ENCODE measurements around the gene CCBE1. TPM values are rescaled to one million over a fixed set of nuclear protein-coding genes. Genes with fewer than 3 reads are reported as not detected.

Gene CCBE1
- total RNA-seq, 1 experiment from 2014 or later, result 0.09 TPM

- no peak for TF ChIP-seq CTCF (IDR thresholded peaks at IDR 0.05; ENCODE audit: insufficient read depth in 1 of 2, low read depth in 1 of 2, low read length in 1 of 2, severe bottlenecking in 1 of 2, unreplicated experiment in 1 of 2)
- Histone ChIP-seq H3K27me3 (replicated peaks; ENCODE audit: control insufficient read depth, insufficient read depth, low read length) (no peaks in the 10 kb centered on the region), H3K9me3 (no peaks in the 10 kb centered on the region), H3K4me1 (no peaks in the 10 kb centered on the region), H3K36me3 (ENCODE audit: control insufficient read depth, insufficient read depth, low read length) (no peaks in the 10 kb centered on the region), H3K4me3 (ENCODE audit: low read depth, low read length) (no peak overlapping the region)
- Mint-ChIP-seq H3K27me3 (ENCODE audit: insufficient read depth, unreplicated experiment) (no peaks in the 10 kb centered on the region), H3K9me3 (ENCODE audit: unreplicated experiment) (no peaks in the 10 kb centered on the region), H3K4me1 (ENCODE audit: low read depth, unreplicated experiment) (no peaks in the 10 kb centered on the region), H3K4me3 (ENCODE audit: unreplicated experiment) (no peak overlapping the region), H3K36me3 (ENCODE audit: insufficient read depth, unreplicated experiment) (no peaks in the 10 kb centered on the region), H3K27ac (ENCODE audit: unreplicated experiment) (no peak overlapping the region)
- DNase-seq, result no peak
- ChIA-PET CTCF (no interaction called here), POLR2A (no interaction called here)
- intact Hi-C loops (cut with micrococcal nuclease; ENCODE audit: unreplicated experiment), result no loop called here
- no TSS peak for BruUV-seq (replicated peaks)
Measured at GRCh38 chr18:59423259-59423658, 274.0 kb downstream of the CCBE1 start.

- Histone ChIP-seq H3K9me3 (no peaks in the 10 kb centered on the region), H3K36me3 (ENCODE audit: control insufficient read depth, insufficient read depth, low read length) (no peaks in the 10 kb centered on the region), H3K27me3 (replicated peaks; ENCODE audit: control insufficient read depth, insufficient read depth, low read length) (no peaks in the 10 kb centered on the region), H3K4me1 (0 out of 2 replicates have a peak, but pooled peaks cover 4% of the 10 kb centered on the region), H3K4me3 (ENCODE audit: low read depth, low read length) (no peak overlapping the region)
- BruUV-seq (replicated peaks), result no TSS peak
- Mint-ChIP-seq H3K27ac (ENCODE audit: unreplicated experiment) (no peak overlapping the region), H3K9me3 (ENCODE audit: unreplicated experiment) (peaks cover 10% of the 10 kb centered on the region), H3K36me3 (ENCODE audit: insufficient read depth, unreplicated experiment) (no peaks in the 10 kb centered on the region), H3K27me3 (ENCODE audit: insufficient read depth, unreplicated experiment) (no peaks in the 10 kb centered on the region), H3K4me3 (ENCODE audit: unreplicated experiment) (no peak overlapping the region), H3K4me1 (ENCODE audit: low read depth, unreplicated experiment) (peaks cover 7% of the 10 kb centered on the region)
- CTCF ChIA-PET, result no interaction called here
- intact Hi-C loops (cut with micrococcal nuclease; ENCODE audit: unreplicated experiment), result no loop called here
- POLR2A ChIA-PET, result no interaction called here
- DNase-seq, result no peak
- no peak for TF ChIP-seq CTCF (IDR thresholded peaks at IDR 0.05; ENCODE audit: insufficient read depth in 1 of 2, low read depth in 1 of 2, low read length in 1 of 2, severe bottlenecking in 1 of 2, unreplicated experiment in 1 of 2)
Measured at GRCh38 chr18:59420244-59420643, 277.0 kb downstream of the CCBE1 start.

GRCh38 chr18:59419386-59419785, 277.8 kb downstream of the CCBE1 start:
- H3K9me3 Mint-ChIP-seq (ENCODE audit: unreplicated experiment), result peaks cover 10% of the 10 kb centered on the region
- CTCF ChIA-PET, result no interaction called here
- Histone ChIP-seq H3K36me3 (ENCODE audit: control insufficient read depth, insufficient read depth, low read length) (no peaks in the 10 kb centered on the region), H3K4me3 (ENCODE audit: low read depth, low read length) (no peak overlapping the region), H3K9me3 (no peaks in the 10 kb centered on the region), H3K27me3 (replicated peaks; ENCODE audit: control insufficient read depth, insufficient read depth, low read length) (no peaks in the 10 kb centered on the region), H3K4me1 (0 out of 2 replicates have a peak, but pooled peaks cover 4% of the 10 kb centered on the region)
- POLR2A ChIA-PET, result no interaction called here
- no peak for TF ChIP-seq CTCF (IDR thresholded peaks at IDR 0.05; ENCODE audit: insufficient read depth in 1 of 2, low read depth in 1 of 2, low read length in 1 of 2, severe bottlenecking in 1 of 2, unreplicated experiment in 1 of 2)
- no peak for DNase-seq
- intact Hi-C loops (cut with micrococcal nuclease; ENCODE audit: unreplicated experiment), result no loop called here
- H3K36me3 Mint-ChIP-seq (ENCODE audit: insufficient read depth, unreplicated experiment), result no peaks in the 10 kb centered on the region
- no peak overlapping the region for H3K4me3 Mint-ChIP-seq (ENCODE audit: unreplicated experiment)
- peaks cover 7% of the 10 kb centered on the region for H3K4me1 Mint-ChIP-seq (ENCODE audit: low read depth, unreplicated experiment)
- no TSS peak for BruUV-seq (replicated peaks)
- no peak overlapping the region for H3K27ac Mint-ChIP-seq (ENCODE audit: unreplicated experiment)
- no peaks in the 10 kb centered on the region for H3K27me3 Mint-ChIP-seq (ENCODE audit: insufficient read depth, unreplicated experiment)
